Nephron (organoid): Measurements from ENCODE around the gene METRNL.

ENCODE experiments used
- H3K27ac Mint-ChIP-seq, 3 experiments: 2 replicates each; pipeline ENCODE4 v1.8.0; 2020; ENCODE audit warnings: mixed read lengths in 3 of 3, mild to moderate bottlenecking in 2 of 3, moderate library complexity in 1 of 3
- H3K27me3 Mint-ChIP-seq: 2 replicates; pipeline ENCODE4 v1.8.0; 2021; ENCODE audit warnings: low read depth, mild to moderate bottlenecking, moderate library complexity, mixed read lengths
- H3K36me3 Mint-ChIP-seq: 2 replicates; pipeline ENCODE4 v1.8.0; 2020; ENCODE audit warnings: low read depth, mixed read lengths
- H3K4me1 Mint-ChIP-seq: 2 replicates; pipeline ENCODE4 v1.8.0; 2020; ENCODE audit warnings: mixed read lengths
- H3K4me3 Mint-ChIP-seq, 3 experiments: 2 replicates each; pipeline ENCODE4 v1.8.0; 2020; ENCODE audit warnings: mild to moderate bottlenecking in 3 of 3, mixed read lengths in 3 of 3, moderate library complexity in 2 of 3
- H3K9me3 Mint-ChIP-seq: 2 replicates; pipeline ENCODE4 v1.8.0; 2020; ENCODE audit warnings: mixed read lengths
- TF ChIP-seq, protein P1 (sequence below), 3 experiments: fragments of 200-600 bp; sonication (generic); IDR thresholded peaks; one replicate each; pipeline ENCODE4 v1.5.0; 2021; ENCODE audit warnings: antibody characterized with exemption in 3 of 3; ENCODE audit not compliant: unreplicated experiment in 3 of 3

METRNL gene

DNA sequence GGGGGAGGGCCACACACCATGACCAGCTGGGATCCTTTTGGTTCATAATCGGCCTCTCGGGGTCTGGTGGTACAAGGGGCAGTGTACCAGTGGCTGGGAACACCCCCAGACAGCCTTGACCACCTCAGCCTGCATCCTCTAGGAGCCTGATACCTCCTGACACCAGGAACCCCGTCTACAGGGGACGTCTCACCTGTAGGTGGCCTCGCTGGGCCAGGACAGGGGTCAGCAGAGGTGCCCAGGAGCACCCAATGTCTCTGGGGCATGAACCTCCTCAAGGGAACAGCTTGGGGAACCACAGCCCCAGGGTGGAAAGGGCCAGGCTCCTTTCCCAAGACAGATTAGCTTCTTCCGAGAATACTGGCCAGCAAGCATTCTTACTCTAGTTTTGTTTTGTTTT is 2.5 kb upstream of the METRNL start:
- Mint-ChIP-seq H3K27me3 (peaks cover 35% of the 10 kb centered on the region), H3K9me3 (no peaks in the 10 kb centered on the region), H3K36me3 (no peaks in the 10 kb centered on the region), H3K4me1 (peaks cover 9% of the 10 kb centered on the region), H3K4me3 (peak overlapping the region; percentile 49 to 81 (median 57)), H3K27ac (peak overlapping the region in 2 of 3 experiments; percentile 8 to 41)
- TF ChIP-seq, protein P1, sequence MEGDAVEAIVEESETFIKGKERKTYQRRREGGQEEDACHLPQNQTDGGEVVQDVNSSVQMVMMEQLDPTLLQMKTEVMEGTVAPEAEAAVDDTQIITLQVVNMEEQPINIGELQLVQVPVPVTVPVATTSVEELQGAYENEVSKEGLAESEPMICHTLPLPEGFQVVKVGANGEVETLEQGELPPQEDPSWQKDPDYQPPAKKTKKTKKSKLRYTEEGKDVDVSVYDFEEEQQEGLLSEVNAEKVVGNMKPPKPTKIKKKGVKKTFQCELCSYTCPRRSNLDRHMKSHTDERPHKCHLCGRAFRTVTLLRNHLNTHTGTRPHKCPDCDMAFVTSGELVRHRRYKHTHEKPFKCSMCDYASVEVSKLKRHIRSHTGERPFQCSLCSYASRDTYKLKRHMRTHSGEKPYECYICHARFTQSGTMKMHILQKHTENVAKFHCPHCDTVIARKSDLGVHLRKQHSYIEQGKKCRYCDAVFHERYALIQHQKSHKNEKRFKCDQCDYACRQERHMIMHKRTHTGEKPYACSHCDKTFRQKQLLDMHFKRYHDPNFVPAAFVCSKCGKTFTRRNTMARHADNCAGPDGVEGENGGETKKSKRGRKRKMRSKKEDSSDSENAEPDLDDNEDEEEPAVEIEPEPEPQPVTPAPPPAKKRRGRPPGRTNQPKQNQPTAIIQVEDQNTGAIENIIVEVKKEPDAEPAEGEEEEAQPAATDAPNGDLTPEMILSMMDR (IDR thresholded peaks at IDR 0.05; ENCODE audit: unreplicated experiment in 3 of 3), result no peak

DNA sequence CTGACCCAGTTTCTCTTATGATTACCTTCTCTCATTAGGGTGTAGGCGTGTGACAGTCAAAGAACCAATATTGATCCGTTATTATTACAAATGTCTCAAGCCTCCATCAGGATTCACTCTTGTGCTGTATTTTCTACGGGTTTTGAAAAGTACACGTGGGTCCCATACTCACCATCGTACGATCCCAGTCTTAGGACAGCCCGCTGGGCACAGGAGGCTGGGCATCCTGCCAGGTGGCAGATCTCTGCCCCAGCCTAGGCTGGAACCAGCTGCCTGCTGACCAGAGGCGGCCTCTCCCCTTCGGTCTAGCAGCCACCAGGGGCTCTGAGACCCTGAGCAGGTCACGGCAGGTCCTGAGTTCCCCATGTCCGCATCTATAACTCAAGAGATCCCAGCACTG is 2.0 kb upstream of the METRNL start:
- H3K36me3 Mint-ChIP-seq, result no peaks in the 10 kb centered on the region
- H3K9me3 Mint-ChIP-seq, result no peaks in the 10 kb centered on the region
- H3K27ac Mint-ChIP-seq, result peak overlapping the region in 2 of 3 experiments; percentile 8 to 41
- peak overlapping the region; percentile 49 to 81 (median 57) for H3K4me3 Mint-ChIP-seq
- TF ChIP-seq, protein P1 (IDR thresholded peaks at IDR 0.05; ENCODE audit: unreplicated experiment in 3 of 3), result no peak
- peaks cover 14% of the 10 kb centered on the region for H3K4me1 Mint-ChIP-seq
- H3K27me3 Mint-ChIP-seq, result peaks cover 36% of the 10 kb centered on the region

DNA sequence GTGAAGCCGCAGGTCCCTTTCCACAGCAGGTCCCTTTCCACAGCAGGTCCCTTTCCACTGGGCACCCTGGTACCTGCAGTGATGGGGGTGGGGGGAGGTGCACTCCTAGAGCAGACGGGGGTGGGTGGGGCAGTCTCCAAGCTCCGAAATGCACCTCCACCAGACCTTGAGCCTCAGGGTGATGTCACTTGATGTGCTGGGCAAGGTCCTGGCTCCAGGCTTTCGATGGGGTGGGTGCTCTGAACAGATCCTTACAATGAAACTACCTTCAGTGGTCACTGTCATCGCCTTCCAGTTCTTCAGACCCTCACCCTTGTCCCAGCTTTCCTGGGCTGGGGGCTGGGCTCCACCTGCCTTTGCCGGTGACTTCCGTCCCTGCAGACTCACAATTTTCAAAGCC is 1.5 kb upstream of the METRNL start:
- peak overlapping the region; percentile 57 to 81 (median 69) for H3K4me3 Mint-ChIP-seq
- peaks cover 19% of the 10 kb centered on the region for H3K4me1 Mint-ChIP-seq
- peaks cover 39% of the 10 kb centered on the region for H3K27me3 Mint-ChIP-seq
- no peaks in the 10 kb centered on the region for H3K36me3 Mint-ChIP-seq
- peak overlapping the region in 2 of 3 experiments; percentile 43 to 53 for H3K27ac Mint-ChIP-seq
- no peaks in the 10 kb centered on the region for H3K9me3 Mint-ChIP-seq
- TF ChIP-seq, protein P1 (IDR thresholded peaks at IDR 0.05; ENCODE audit: unreplicated experiment in 3 of 3), result no peak

DNA sequence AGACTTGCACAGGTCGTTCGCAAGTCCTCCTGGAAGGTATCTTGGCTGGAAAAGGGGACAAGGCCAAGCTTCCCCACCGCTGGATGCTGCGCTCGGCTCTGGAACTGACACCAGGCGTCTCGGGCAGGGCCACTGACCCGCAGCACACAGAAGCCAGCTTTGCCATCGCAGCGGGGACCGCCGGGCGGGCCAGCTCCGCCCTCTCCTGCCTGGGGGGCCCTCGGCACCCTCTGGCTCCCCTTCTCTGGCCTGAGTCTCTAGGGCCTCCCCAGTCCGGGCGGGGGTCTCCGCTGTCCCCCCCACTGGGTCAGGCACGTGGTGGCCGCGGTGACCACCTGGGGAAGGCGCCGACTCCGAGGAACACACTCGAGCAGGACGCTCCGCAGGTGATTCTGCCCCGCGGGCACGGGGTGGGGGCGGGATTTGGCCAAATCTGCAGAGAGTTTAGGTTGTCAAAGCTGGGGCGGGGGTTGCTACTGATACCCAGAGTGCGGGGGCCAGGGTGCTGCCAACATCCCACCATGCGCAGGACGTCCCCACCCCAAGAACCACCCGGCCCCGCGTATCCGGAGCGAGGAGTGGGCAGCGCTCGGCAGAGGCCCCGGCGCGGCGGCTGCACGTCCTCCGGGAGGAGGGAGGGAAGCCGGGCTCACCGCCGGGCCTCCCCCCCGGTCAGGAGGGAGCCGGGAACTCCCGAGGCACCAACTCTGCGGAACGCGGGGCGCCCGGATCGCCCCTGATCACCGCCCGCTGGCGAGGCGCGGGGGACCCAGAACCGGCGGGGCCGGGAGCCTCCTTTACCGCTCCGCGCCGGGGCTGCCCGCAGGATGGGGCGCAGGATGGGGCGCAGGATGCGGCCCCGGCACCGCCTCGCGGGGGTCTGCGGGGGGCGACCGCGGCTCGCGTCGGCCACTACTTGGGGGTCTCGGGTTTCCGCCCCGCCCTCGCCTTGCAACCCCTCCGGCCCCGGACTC is 744 bp upstream of the METRNL start:
- Mint-ChIP-seq H3K9me3 (no peaks in the 10 kb centered on the region), H3K4me3 (peak overlapping the region; percentile 57 to 81 (median 73)), H3K27me3 (peaks cover 40% of the 10 kb centered on the region), H3K36me3 (no peaks in the 10 kb centered on the region), H3K27ac (peak overlapping the region in 2 of 3 experiments; percentile 43 to 53), H3K4me1 (peaks cover 27% of the 10 kb centered on the region)
- TF ChIP-seq, protein P1 (IDR thresholded peaks at IDR 0.05; ENCODE audit: unreplicated experiment in 3 of 3), result no peak

DNA sequence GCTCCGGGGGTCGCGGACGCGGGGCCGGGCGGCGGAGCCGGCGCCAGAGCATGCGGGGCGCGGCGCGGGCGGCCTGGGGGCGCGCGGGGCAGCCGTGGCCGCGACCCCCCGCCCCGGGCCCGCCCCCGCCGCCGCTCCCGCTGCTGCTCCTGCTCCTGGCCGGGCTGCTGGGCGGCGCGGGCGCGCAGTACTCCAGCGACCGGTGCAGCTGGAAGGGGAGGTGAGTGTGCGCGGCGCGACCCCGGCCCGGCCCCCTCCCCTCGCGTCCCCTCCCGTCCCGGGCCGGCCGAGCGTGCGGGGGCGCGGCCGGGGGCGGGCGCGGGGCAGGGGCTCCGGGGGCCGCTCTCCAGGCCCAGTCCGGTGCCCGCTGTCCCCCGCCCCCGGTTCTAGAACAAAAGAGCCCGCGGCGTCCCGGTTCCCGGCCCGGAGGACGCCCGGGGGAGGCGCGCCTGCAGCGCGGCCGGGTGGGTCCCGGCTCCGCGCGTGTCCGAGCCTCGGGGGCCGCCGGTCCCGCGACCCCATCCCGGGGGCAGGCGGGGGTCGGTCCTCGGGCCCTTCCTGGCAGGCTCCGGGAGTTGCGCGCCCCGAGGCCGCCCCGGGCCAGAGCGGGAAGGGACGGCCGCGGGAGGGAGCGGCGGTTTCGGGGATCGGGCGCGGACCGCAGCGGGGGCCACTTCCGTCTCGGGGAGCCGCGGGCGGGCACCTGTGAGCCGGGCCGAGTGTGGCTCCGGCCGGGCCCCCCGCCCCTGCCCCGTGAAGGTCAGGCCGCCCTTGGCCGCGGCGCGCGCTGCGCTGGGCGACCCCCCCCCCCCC is 563 bp downstream of the METRNL start:
- no peaks in the 10 kb centered on the region for H3K36me3 Mint-ChIP-seq
- peaks cover 34% of the 10 kb centered on the region for H3K4me1 Mint-ChIP-seq
- peaks cover 40% of the 10 kb centered on the region for H3K27me3 Mint-ChIP-seq
- H3K27ac Mint-ChIP-seq, result no peak overlapping the region
- no peak overlapping the region for H3K4me3 Mint-ChIP-seq
- TF ChIP-seq, protein P1 (IDR thresholded peaks at IDR 0.05; ENCODE audit: unreplicated experiment in 3 of 3), result no peak
- H3K9me3 Mint-ChIP-seq, result no peaks in the 10 kb centered on the region
